ENCODE data around the gene ZNF579. TPM values are rescaled to one million over a fixed set of nuclear protein-coding genes. Genes with fewer than 3 reads are reported as not detected.

Gene ZNF579
- total and polyA plus RNA-seq, 9 of the 15 experiments (the other 6 are each of a cell fraction or from before 2014, with no cell fraction given) = 0.06 to 15.9 (median 1.6) TPM

DNA sequence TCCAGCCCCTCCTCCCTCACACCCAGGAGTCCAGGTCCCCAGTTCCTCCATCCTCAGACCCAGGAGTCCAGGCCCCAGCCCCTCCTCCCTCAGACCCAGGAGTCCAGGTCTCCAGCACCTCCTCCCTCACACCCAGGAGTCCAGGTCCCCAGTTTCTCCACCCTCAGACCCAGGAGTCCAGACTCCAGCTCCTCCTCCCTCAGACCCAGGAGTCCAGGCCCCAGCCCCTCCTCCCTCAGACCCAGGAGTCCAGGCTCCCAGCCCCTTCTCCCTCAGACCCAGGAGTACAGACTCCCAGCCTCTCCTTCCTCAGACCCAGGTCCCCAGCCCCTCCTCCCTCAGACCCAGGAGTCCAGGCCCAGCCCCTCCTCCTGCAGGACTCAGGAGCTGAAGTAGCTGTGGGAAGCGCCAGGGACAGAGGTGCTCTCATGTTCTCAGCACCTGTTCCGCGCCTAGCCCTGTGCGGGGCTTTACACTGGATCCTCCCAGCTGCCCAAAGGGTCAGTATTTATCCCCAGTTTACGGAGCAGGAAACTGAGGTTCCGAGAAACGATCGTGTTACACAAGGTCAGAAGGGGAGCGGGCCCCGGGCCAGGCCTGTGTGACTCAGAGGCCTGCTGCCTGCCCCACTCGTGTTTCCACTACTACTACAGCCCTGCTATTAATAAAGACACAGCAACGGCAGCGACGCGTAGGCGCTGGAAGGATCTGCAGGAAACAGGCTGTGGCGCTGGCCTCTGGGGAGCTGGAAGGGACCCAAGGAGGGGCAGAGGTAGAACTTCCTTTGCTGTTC is 33.6 kb downstream of the ZNF579 start (continued):
- TF ChIP-seq E2F6 (IDR thresholded peaks at IDR 0.05; ENCODE audit: borderline replicate concordance in 1 of 2, extremely low read depth in 1 of 2, insufficient read depth in 1 of 2, insufficient read length in 1 of 2, low read depth in 1 of 2, low read length in 1 of 2, poor library complexity in 1 of 2, severe bottlenecking in 1 of 2) (peak in 1 of 2 experiments; percentile 35), TEAD4 (IDR thresholded peaks at IDR 0.05; ENCODE audit: low read length) (peak; percentile 8; the same call in 1 of the 2 replicates), TEAD4 (CRISPR knock-in tag; IDR thresholded peaks at IDR 0.05; ENCODE audit: borderline replicate concordance) (no peak), EGR1 (conservative IDR thresholded peaks at IDR 0.05) (peak; percentile 53), GATAD2B (IDR thresholded peaks at IDR 0.05; ENCODE audit: borderline replicate concordance) (peak; percentile 19; the same call in 1 of the 2 replicates), DMBX1 (CRISPR knock-in tag; IDR thresholded peaks at IDR 0.05; ENCODE audit: borderline replicate concordance) (0 out of 2 replicates have a peak, but pooled peaks have one; percentile 45), POLR3A (IDR thresholded peaks at IDR 0.05; ENCODE audit: borderline replicate concordance, extremely low read depth, insufficient read depth, insufficient read length) (no peak), ZNF121 (CRISPR knock-in tag; conservative IDR thresholded peaks at IDR 0.05) (peak; percentile 24; the same call in 1 of the 2 replicates)
- TF ChIP-seq, protein P1, sequence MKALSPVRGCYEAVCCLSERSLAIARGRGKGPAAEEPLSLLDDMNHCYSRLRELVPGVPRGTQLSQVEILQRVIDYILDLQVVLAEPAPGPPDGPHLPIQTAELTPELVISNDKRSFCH (CRISPR knock-in tag; IDR thresholded peaks at IDR 0.05) = no peak
- TF ChIP-seq, protein P1 (tag; IDR thresholded peaks at IDR 0.05) = peak; percentile 69; the same call in 1 of the 2 replicates
- TF ChIP-seq, protein P2, sequence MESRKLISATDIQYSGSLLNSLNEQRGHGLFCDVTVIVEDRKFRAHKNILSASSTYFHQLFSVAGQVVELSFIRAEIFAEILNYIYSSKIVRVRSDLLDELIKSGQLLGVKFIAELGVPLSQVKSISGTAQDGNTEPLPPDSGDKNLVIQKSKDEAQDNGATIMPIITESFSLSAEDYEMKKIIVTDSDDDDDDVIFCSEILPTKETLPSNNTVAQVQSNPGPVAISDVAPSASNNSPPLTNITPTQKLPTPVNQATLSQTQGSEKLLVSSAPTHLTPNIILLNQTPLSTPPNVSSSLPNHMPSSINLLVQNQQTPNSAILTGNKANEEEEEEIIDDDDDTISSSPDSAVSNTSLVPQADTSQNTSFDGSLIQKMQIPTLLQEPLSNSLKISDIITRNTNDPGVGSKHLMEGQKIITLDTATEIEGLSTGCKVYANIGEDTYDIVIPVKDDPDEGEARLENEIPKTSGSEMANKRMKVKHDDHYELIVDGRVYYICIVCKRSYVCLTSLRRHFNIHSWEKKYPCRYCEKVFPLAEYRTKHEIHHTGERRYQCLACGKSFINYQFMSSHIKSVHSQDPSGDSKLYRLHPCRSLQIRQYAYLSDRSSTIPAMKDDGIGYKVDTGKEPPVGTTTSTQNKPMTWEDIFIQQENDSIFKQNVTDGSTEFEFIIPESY (CRISPR knock-in tag; IDR thresholded peaks at IDR 0.05) = peak; percentile 54; the same call in 1 of the 2 replicates
- TF ChIP-seq, protein P3, sequence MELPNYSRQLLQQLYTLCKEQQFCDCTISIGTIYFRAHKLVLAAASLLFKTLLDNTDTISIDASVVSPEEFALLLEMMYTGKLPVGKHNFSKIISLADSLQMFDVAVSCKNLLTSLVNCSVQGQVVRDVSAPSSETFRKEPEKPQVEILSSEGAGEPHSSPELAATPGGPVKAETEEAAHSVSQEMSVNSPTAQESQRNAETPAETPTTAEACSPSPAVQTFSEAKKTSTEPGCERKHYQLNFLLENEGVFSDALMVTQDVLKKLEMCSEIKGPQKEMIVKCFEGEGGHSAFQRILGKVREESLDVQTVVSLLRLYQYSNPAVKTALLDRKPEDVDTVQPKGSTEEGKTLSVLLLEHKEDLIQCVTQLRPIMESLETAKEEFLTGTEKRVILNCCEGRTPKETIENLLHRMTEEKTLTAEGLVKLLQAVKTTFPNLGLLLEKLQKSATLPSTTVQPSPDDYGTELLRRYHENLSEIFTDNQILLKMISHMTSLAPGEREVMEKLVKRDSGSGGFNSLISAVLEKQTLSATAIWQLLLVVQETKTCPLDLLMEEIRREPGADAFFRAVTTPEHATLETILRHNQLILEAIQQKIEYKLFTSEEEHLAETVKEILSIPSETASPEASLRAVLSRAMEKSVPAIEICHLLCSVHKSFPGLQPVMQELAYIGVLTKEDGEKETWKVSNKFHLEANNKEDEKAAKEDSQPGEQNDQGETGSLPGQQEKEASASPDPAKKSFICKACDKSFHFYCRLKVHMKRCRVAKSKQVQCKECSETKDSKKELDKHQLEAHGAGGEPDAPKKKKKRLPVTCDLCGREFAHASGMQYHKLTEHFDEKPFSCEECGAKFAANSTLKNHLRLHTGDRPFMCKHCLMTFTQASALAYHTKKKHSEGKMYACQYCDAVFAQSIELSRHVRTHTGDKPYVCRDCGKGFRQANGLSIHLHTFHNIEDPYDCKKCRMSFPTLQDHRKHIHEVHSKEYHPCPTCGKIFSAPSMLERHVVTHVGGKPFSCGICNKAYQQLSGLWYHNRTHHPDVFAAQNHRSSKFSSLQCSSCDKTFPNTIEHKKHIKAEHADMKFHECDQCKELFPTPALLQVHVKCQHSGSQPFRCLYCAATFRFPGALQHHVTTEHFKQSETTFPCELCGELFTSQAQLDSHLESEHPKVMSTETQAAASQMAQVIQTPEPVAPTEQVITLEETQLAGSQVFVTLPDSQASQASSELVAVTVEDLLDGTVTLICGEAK (IDR thresholded peaks at IDR 0.05) = peak; percentile 40; the same call in 1 of the 2 replicates
- TF ChIP-seq, protein P3 (CRISPR knock-in tag; IDR thresholded peaks at IDR 0.05) = no peak

Data from K562 (cell line).